ENCODE measurements around the gene FOXN3.

GRCh38 chr14:89430391-89431236, 13.6 kb upstream of the FOXN3 start:
- TF ChIP-seq CTCF (optimal IDR thresholded peaks at IDR 0.05 in 1 of 3, IDR thresholded peaks at IDR 0.05 in 1 of 3, conservative IDR thresholded peaks at IDR 0.05 in 1 of 3; ENCODE audit: extremely low read depth in 1 of 3, insufficient read depth in 2 of 3, low read length in 3 of 3): no peak
- no peak for TF ChIP-seq EZH2 (IDR thresholded peaks at IDR 0.05; ENCODE audit: low read length)
